Measurements from ENCODE around the gene SHTN1.

The SHTN1 gene

DNA sequence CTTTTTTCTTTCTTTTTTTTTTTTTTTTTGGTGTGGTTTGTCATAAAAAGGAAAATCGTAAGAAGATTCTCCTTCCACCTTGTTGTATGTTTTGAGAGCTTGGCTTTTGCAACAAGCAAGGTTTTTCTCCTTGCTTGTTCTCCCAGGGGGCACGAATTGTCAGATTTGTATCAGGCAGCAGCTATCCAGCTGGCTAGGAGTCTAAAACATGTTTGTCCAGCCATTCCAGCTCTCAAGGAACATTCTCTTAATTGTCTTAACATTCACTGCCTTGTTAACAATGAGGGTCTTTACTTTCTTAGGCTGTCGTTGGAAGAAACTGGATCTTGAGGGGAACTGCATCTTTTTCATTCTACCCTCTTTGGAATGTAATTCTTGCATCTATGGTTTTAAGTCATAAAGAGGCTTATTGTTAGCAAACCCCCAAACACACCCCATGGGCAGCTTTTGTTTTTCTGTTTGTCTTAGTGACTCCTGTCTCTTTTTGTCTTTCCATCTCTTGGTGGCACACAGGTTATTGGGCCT is 14.6 kb downstream of the SHTN1 start:
- no peak overlapping the region for H3K4me3 ChIP-seq (replicated peaks; ENCODE audit: insufficient read depth, low read length)
- TF ChIP-seq POLR2AphosphoS5 (IDR thresholded peaks at IDR 0.05; ENCODE audit: low read depth) (no peak), GABPA (IDR thresholded peaks at IDR 0.05; ENCODE audit: low read depth) (no peak), SPI1 (IDR thresholded peaks at IDR 0.05; ENCODE audit: borderline replicate concordance, low read depth) (no peak)
- TF ChIP-seq, protein P1, sequence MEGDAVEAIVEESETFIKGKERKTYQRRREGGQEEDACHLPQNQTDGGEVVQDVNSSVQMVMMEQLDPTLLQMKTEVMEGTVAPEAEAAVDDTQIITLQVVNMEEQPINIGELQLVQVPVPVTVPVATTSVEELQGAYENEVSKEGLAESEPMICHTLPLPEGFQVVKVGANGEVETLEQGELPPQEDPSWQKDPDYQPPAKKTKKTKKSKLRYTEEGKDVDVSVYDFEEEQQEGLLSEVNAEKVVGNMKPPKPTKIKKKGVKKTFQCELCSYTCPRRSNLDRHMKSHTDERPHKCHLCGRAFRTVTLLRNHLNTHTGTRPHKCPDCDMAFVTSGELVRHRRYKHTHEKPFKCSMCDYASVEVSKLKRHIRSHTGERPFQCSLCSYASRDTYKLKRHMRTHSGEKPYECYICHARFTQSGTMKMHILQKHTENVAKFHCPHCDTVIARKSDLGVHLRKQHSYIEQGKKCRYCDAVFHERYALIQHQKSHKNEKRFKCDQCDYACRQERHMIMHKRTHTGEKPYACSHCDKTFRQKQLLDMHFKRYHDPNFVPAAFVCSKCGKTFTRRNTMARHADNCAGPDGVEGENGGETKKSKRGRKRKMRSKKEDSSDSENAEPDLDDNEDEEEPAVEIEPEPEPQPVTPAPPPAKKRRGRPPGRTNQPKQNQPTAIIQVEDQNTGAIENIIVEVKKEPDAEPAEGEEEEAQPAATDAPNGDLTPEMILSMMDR (IDR thresholded peaks at IDR 0.05; ENCODE audit: insufficient read depth, low read length), result no peak
- TF ChIP-seq, protein P2, sequence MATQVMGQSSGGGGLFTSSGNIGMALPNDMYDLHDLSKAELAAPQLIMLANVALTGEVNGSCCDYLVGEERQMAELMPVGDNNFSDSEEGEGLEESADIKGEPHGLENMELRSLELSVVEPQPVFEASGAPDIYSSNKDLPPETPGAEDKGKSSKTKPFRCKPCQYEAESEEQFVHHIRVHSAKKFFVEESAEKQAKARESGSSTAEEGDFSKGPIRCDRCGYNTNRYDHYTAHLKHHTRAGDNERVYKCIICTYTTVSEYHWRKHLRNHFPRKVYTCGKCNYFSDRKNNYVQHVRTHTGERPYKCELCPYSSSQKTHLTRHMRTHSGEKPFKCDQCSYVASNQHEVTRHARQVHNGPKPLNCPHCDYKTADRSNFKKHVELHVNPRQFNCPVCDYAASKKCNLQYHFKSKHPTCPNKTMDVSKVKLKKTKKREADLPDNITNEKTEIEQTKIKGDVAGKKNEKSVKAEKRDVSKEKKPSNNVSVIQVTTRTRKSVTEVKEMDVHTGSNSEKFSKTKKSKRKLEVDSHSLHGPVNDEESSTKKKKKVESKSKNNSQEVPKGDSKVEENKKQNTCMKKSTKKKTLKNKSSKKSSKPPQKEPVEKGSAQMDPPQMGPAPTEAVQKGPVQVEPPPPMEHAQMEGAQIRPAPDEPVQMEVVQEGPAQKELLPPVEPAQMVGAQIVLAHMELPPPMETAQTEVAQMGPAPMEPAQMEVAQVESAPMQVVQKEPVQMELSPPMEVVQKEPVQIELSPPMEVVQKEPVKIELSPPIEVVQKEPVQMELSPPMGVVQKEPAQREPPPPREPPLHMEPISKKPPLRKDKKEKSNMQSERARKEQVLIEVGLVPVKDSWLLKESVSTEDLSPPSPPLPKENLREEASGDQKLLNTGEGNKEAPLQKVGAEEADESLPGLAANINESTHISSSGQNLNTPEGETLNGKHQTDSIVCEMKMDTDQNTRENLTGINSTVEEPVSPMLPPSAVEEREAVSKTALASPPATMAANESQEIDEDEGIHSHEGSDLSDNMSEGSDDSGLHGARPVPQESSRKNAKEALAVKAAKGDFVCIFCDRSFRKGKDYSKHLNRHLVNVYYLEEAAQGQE (IDR thresholded peaks at IDR 0.05; ENCODE audit: insufficient replicate concordance, low read depth), result no peak
- no peak overlapping the region for H3K27ac ChIP-seq (replicated peaks)
- no peaks in the 10 kb centered on the region for H3K27me3 ChIP-seq (ENCODE audit: insufficient read depth, poor library complexity, severe bottlenecking)
- no peak for DNase-seq (ENCODE audit: low read depth in 1 of 2, low spot score in 1 of 2)

DNA sequence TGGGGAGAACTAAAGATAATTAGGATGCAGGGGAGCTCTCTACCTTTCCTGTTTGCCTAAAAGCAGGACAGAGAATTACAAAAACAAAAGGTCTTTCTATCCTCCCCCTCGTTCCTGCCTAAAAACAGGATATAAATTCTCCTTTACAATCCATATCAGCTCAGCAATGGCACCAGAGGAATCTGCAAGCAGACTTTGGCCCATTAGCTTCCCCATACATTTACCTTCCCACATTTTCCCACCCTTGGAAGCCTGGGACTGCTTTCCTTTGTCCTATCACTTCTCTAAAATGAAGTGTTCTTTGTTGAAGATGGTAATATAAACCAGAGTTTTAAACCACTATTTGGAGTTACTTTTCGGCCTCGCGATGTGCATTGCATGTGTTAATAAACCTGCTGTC is 15.5 kb downstream of the SHTN1 start:
- Histone ChIP-seq H3K27ac (replicated peaks) (no peak overlapping the region), H3K4me3 (replicated peaks; ENCODE audit: insufficient read depth, low read length) (no peak overlapping the region), H3K27me3 (ENCODE audit: insufficient read depth, poor library complexity, severe bottlenecking) (no peaks in the 10 kb centered on the region)
- no peak for DNase-seq (ENCODE audit: low read depth in 1 of 2, low spot score in 1 of 2)
- TF ChIP-seq, protein P1 (IDR thresholded peaks at IDR 0.05; ENCODE audit: insufficient read depth, low read length), result no peak
- TF ChIP-seq POLR2AphosphoS5 (IDR thresholded peaks at IDR 0.05; ENCODE audit: low read depth), result no peak
- no peak for TF ChIP-seq GABPA (IDR thresholded peaks at IDR 0.05; ENCODE audit: low read depth)
- TF ChIP-seq, protein P2 (IDR thresholded peaks at IDR 0.05; ENCODE audit: insufficient replicate concordance, low read depth), result no peak
- no peak for TF ChIP-seq SPI1 (IDR thresholded peaks at IDR 0.05; ENCODE audit: borderline replicate concordance, low read depth)

DNA sequence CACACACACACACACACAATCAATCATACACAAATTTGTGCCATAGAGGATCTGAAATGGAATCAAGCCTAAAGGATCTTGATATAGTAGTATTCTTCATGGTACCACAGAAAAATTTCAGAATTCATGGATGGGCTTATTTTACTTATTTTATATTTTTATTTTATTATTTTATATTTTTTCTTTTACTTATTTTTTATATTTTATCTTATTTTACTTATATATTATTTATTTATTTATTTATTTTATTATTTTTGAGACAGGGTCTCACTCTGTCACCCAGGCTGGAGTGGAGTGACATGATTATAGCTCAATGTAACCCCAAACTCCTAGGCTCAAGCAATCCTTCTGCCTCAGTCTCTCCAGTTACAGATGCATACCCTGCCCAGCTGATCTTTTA is 16.7 kb downstream of the SHTN1 start:
- H3K27ac ChIP-seq (replicated peaks), result no peak overlapping the region

More for the DNA sequence above, 16.7 kb downstream of the SHTN1 start:
- Histone ChIP-seq H3K4me3 (replicated peaks; ENCODE audit: insufficient read depth, low read length) (no peak overlapping the region), H3K27me3 (ENCODE audit: insufficient read depth, poor library complexity, severe bottlenecking) (no peaks in the 10 kb centered on the region)
- TF ChIP-seq SPI1 (IDR thresholded peaks at IDR 0.05; ENCODE audit: borderline replicate concordance, low read depth) (no peak), GABPA (IDR thresholded peaks at IDR 0.05; ENCODE audit: low read depth) (no peak), POLR2AphosphoS5 (IDR thresholded peaks at IDR 0.05; ENCODE audit: low read depth) (no peak)
- TF ChIP-seq, protein P1 (IDR thresholded peaks at IDR 0.05; ENCODE audit: insufficient read depth, low read length), result no peak
- TF ChIP-seq, protein P2 (IDR thresholded peaks at IDR 0.05; ENCODE audit: insufficient replicate concordance, low read depth), result no peak
- no peak for DNase-seq (ENCODE audit: low read depth in 1 of 2, low spot score in 1 of 2)
